ACHN (cell line): ENCODE data around the gene ARMS2.

ENCODE experiments used
- DNase-seq: peaks from one replicate; pipeline ENCODE4 v3.0.0-alpha.2; 2015
- in situ Hi-C: cut with HindIII; loops from 2 replicates; pipeline ENCODE4 v1.10.0; 2017; ENCODE audit warnings: low sequenced_read_pairs, low pct_ligation_motif_present, low pct_unique_long_range_greater_than_20kb

Gene ARMS2

GRCh38 chr10:122446668-122447423 lies 7.6 kb upstream of the ARMS2 start:
- in situ Hi-C loops = loop anchor here (25.0 kb wide), 1 partner anchor 160 kb away; no protein-coding TSS in a partner anchor
- peak; percentile 53 for DNase-seq

GRCh38 chr10:122448600-122448999 lies 5.9 kb upstream of the ARMS2 start:
- in situ Hi-C loops = loop anchor here (25.0 kb wide), 1 partner anchor 161 kb away; no protein-coding TSS in a partner anchor
- no peak for DNase-seq

DNA sequence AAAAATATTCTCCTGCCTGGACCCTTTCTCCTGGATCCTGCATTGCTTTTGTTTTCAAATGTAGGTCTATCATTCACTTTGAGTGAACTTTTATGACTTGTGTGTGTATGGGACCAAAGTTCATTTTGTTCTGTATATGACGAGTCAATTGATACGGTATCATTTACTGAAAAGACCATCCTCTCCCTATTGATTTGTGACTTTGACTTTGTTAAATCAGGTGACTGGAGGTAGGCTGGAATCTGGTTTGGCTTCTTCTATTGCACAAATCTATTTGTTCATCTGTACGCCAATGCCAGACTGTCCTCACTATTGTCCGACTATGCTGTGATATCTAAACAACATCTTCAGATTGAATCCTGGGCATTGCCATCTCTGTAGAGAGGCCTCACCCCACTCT lies 5.3 kb upstream of the ARMS2 start:
- no peak for DNase-seq
- in situ Hi-C loops = loop anchor here (25.0 kb wide), 1 partner anchor 162 kb away; no protein-coding TSS in a partner anchor

DNA sequence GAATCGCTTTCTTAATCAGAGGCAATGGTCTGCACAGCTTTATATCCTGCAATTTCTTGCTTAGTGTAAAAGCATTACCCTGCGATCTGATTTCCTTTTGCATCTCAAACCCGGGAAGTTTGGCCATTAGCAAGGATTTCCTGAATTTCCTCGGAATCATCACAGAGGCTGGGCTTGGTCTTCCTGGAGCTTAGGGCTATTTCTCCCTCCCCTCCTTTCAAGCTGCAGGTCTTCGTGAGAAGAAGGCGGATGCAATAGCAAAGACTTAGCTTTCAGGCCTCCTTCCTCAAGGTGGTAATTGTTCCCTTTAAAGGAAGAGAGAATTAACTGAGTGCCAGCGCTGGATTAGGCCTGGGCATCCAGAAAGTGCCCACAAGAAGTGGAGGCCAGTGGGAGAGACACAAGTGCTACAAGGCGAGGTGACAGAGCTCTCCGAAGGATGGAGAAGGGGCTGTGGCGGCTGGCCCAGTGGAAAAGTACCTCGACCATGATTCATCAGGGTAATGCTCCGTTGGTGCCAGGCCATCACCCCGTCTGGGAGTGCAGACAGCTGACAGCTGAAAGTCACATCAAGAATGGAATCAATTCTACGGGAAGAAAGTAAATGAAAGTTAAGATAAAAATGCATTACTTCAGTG lies 4.0 kb upstream of the ARMS2 start:
- DNase-seq = no peak
- in situ Hi-C loops = no loop called here

GRCh38 chr10:122454071-122454470 lies 382 bp upstream of the ARMS2 start:
- no peak for DNase-seq
- in situ Hi-C loops = no loop called here

GRCh38 chr10:122455376-122456079 lies 1.1 kb downstream of the ARMS2 start:
- no peak for DNase-seq
- in situ Hi-C loops = no loop called here

DNA sequence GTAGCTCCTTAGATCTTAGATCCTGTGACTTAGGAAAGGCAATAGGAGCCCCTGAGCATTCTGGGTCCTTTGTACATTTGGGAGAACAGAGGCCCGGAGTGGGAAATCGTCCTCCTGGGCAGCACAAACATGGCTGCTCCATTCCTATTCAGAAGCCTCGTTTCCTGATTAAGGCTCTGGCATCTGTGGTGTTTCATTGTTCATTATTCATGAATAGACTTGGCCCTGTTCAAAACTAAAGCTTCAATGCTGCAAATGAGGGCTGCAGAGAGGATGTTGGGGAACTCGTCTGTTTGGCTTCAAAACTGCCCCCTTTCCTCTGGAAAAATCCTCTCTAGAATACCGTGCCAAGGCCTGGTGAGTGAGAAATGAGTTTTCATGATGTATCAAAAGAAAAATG lies 3.5 kb downstream of the ARMS2 start:
- in situ Hi-C loops = no loop called here
- no peak for DNase-seq

GRCh38 chr10:122458693-122459092 lies 4.2 kb downstream of the ARMS2 start:
- no peak for DNase-seq
- in situ Hi-C loops = no loop called here

- no peak for DNase-seq
- in situ Hi-C loops = no loop called here
Measured at GRCh38 chr10:122459561-122460273, 5.3 kb downstream of the ARMS2 start.

DNA sequence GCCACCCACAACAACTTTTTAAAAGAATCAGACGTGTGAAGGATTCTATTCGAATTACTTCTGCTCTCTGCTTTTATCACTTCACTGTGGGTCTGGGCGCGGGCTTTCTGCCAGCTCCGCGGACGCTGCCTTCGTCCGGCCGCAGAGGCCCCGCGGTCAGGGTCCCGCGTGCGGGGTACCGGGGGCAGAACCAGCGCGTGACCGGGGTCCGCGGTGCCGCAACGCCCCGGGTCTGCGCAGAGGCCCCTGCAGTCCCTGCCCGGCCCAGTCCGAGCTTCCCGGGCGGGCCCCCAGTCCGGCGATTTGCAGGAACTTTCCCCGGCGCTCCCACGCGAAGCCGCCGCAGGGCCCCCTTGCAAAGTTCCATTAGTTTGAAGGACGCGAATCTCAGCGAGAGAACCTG lies 6.4 kb downstream of the ARMS2 start:
- in situ Hi-C loops = no loop called here
- DNase-seq = no peak

DNA sequence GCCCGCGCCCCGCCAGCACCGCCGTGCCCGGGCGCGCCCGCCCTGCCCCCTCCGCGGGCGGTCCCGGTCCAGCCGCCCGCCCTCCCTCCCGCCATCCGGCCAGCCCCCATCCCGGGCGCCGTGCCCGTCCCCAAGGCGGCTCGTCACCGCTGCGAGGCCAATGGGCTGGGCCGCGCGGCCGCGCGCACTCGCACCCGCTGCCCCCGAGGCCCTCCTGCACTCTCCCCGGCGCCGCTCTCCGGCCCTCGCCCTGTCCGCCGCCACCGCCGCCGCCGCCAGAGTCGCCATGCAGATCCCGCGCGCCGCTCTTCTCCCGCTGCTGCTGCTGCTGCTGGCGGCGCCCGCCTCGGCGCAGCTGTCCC lies 6.9 kb downstream of the ARMS2 start, which contains the start of gene HTRA1:
Gene HTRA1, plus strand, starts transcription at position 187 of the 362 bp plus-strand sequence. Its CDS starts 100 bp downstream, at position 287.
- peak; percentile 77 for DNase-seq

GRCh38 chr10:122461729-122462532 lies 7.5 kb downstream of the ARMS2 start:
- no peak for DNase-seq
- in situ Hi-C loops = no loop called here

More for the DNA sequence above, 6.9 kb downstream of the ARMS2 start, which contains the start of gene HTRA1:
- in situ Hi-C loops = no loop called here

DNA sequence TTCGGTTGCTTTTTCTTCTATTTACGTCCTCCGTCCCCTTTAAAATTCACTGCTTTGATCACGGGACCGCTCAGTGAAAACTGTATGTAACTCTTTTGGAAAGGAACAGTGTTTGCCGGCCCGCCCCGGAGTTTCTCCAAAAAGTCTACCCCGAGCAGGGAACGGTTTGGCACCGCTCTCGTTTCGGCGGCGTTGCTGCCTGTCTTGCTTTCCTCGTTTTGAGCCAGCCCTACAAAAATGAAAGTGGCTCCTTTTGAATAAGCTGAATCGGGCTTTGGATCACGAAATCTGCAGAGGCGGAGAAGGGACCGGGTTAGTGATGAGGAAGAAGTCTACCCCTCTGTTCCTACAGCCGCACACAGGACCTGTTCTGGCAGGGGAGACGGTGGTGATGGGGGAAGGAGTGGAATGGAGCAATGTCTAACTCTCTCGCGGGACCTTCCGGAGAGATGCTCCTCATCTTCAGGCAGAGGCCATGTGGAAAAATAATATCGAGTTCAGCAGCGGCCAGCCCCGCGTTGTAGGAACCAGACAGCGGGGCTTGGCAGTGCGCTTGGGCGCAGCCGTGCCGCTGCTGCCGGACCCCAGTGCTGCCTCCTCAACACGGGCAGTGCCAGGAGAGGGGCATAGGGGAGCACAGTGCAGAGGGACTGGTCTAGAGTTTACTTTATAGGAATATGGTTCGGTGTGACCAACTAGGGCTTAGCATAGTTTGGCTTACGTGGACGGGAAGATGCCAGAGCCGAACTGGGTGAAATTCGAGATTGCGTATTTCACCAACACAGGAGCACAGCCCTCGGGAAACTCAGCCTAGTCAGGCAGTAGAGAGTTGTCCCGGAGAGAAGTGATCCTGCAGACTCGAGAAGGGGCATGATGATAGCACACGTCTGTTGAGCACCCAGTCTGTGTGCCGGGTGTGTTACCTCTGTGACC lies 8.3 kb downstream of the ARMS2 start:
- in situ Hi-C loops = no loop called here

GRCh38 chr10:122463466-122464249 lies 9.2 kb downstream of the ARMS2 start:
- in situ Hi-C loops = no loop called here
- DNase-seq = no peak

More for the DNA sequence above, 8.3 kb downstream of the ARMS2 start:
- no peak for DNase-seq

DNA sequence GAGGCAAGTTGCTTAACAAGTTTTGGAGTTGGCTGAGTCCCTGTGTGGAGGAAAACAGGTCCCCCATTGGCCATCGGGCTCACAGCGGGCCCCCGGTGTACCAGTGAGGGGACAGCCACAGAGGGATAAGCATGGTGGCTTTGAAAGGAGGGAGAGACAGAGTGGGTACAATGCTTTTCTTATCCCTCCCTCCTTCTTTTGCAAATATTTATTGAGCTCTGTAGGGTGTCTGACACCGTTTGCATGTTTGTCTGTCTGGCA lies 9.7 kb downstream of the ARMS2 start:
- in situ Hi-C loops = no loop called here
- DNase-seq = no peak

- no peak for DNase-seq
- in situ Hi-C loops = no loop called here
Measured at GRCh38 chr10:122464586-122464985, 10.1 kb downstream of the ARMS2 start.
